Measurements from ENCODE around the gene PLS1. TPM values are rescaled to one million over a fixed set of nuclear protein-coding genes. Genes with fewer than 3 reads are reported as not detected.
"Not testable (repeated sequence)": the region's sequence is repeated elsewhere in the genome, so short reads cannot be mapped to it uniquely, and the experiment has no call there.

The PLS1 gene
- total RNA-seq, 3 donors from 2014 or later: 3.8 to 6.9 (median 4.6) TPM

GRCh38 chr3:142723968-142724681 lies 127.9 kb downstream of the PLS1 start, which contains the start of gene TRPC1:
Gene TRPC1 (plus strand): TSS chr3:142724034. CDS start chr3:142724560, 526 bp downstream.
- no peaks in the 10 kb centered on the region for H3K9me3 Mint-ChIP-seq
- H3K27me3 Mint-ChIP-seq (ENCODE audit: low read depth): peaks cover 14% of the 10 kb centered on the region
- DNase-seq (peak; percentile 63), ATAC-seq (peak; percentile 97 to 98)
- H3K4me3 Mint-ChIP-seq: peak within 1 kb of the TSS; percentile 83
- no peaks in the 10 kb centered on the region for H3K36me3 Mint-ChIP-seq (ENCODE audit: insufficient read depth)
- H3K4me1 Mint-ChIP-seq (ENCODE audit: low read depth): peaks cover 7% of the 10 kb centered on the region

GRCh38 chr3:142724682-142725356 lies 128.6 kb downstream of the PLS1 start:
- DNase-seq (no peak), ATAC-seq (peak; percentile 3 to 6)
- peaks cover 10% of the 10 kb centered on the region for H3K27me3 Mint-ChIP-seq (ENCODE audit: low read depth)
- peak overlapping the region; percentile 83 for H3K4me3 Mint-ChIP-seq
- no peaks in the 10 kb centered on the region for H3K9me3 Mint-ChIP-seq
- no peaks in the 10 kb centered on the region for H3K36me3 Mint-ChIP-seq (ENCODE audit: insufficient read depth)
- H3K4me1 Mint-ChIP-seq (ENCODE audit: low read depth): peaks cover 7% of the 10 kb centered on the region

- no peaks in the 10 kb centered on the region for H3K9me3 Mint-ChIP-seq
- DNase-seq (no peak), ATAC-seq (no peak)
- no peaks in the 10 kb centered on the region for H3K36me3 Mint-ChIP-seq (ENCODE audit: insufficient read depth)
- H3K4me3 Mint-ChIP-seq: peak overlapping the region; percentile 83
- peaks cover 6% of the 10 kb centered on the region for H3K27me3 Mint-ChIP-seq (ENCODE audit: low read depth)
- H3K4me1 Mint-ChIP-seq (ENCODE audit: low read depth): peaks cover 7% of the 10 kb centered on the region
Measured at GRCh38 chr3:142725357-142725739, 129.2 kb downstream of the PLS1 start.

- peaks cover 2% of the 10 kb centered on the region for H3K27me3 Mint-ChIP-seq (ENCODE audit: low read depth)
- DNase-seq: no peak
- no peak overlapping the region for H3K4me3 Mint-ChIP-seq
- ATAC-seq: no peak
- peaks cover 7% of the 10 kb centered on the region for H3K4me1 Mint-ChIP-seq (ENCODE audit: low read depth)
- H3K36me3 Mint-ChIP-seq (ENCODE audit: insufficient read depth): no peaks in the 10 kb centered on the region
- no peaks in the 10 kb centered on the region for H3K9me3 Mint-ChIP-seq
Measured at GRCh38 chr3:142726017-142726416, 129.8 kb downstream of the PLS1 start.

- Mint-ChIP-seq H3K27me3 (ENCODE audit: low read depth) (no peaks in the 10 kb centered on the region), H3K4me1 (ENCODE audit: low read depth) (no peaks in the 10 kb centered on the region), H3K9me3 (no peaks in the 10 kb centered on the region), H3K4me3 (no peak overlapping the region), H3K36me3 (ENCODE audit: insufficient read depth) (no peaks in the 10 kb centered on the region)
- no peak for DNase-seq
- ATAC-seq: no peak
Measured at GRCh38 chr3:142732066-142732465, 135.9 kb downstream of the PLS1 start.

GRCh38 chr3:142734834-142735233 lies 138.6 kb downstream of the PLS1 start:
- no peak for ATAC-seq
- H3K4me3 Mint-ChIP-seq: no peak overlapping the region
- H3K4me1 Mint-ChIP-seq (ENCODE audit: low read depth): no peaks in the 10 kb centered on the region
- no peaks in the 10 kb centered on the region for H3K9me3 Mint-ChIP-seq
- H3K36me3 Mint-ChIP-seq (ENCODE audit: insufficient read depth): no peaks in the 10 kb centered on the region
- H3K27me3 Mint-ChIP-seq (ENCODE audit: low read depth): peaks cover 2% of the 10 kb centered on the region
- no peak for DNase-seq

- DNase-seq (no peak), ATAC-seq (no peak)
- Mint-ChIP-seq H3K9me3 (no peaks in the 10 kb centered on the region), H3K36me3 (ENCODE audit: insufficient read depth) (no peaks in the 10 kb centered on the region), H3K4me3 (no peak overlapping the region), H3K4me1 (ENCODE audit: low read depth) (no peaks in the 10 kb centered on the region), H3K27me3 (ENCODE audit: low read depth) (peaks cover 2% of the 10 kb centered on the region)
Measured at GRCh38 chr3:142735462-142735861, 139.3 kb downstream of the PLS1 start.

GRCh38 chr3:142738396-142738795 lies 142.2 kb downstream of the PLS1 start:
- Mint-ChIP-seq H3K9me3 (no peaks in the 10 kb centered on the region), H3K27me3 (ENCODE audit: low read depth) (peaks cover 2% of the 10 kb centered on the region), H3K4me3 (no peak overlapping the region), H3K4me1 (ENCODE audit: low read depth) (no peaks in the 10 kb centered on the region), H3K36me3 (ENCODE audit: insufficient read depth) (no peaks in the 10 kb centered on the region)
- ATAC-seq (no peak), DNase-seq (no peak)

- ATAC-seq: no peak
- Mint-ChIP-seq H3K4me3 (no peak overlapping the region), H3K4me1 (ENCODE audit: low read depth) (no peaks in the 10 kb centered on the region)
Measured at GRCh38 chr3:142746646-142747045, 150.5 kb downstream of the PLS1 start.

GRCh38 chr3:142750531-142750930 lies 154.3 kb downstream of the PLS1 start:
- H3K4me3 Mint-ChIP-seq; ATAC-seq; H3K4me1 Mint-ChIP-seq (ENCODE audit: low read depth); H3K9me3 Mint-ChIP-seq; DNase-seq; H3K27me3 Mint-ChIP-seq (ENCODE audit: low read depth): not testable (repeated sequence)
- H3K36me3 Mint-ChIP-seq (ENCODE audit: insufficient read depth): peaks cover 10% of the 10 kb centered on the region

More at GRCh38 chr3:142746646-142747045, 150.5 kb downstream of the PLS1 start:
- H3K27me3 Mint-ChIP-seq (ENCODE audit: low read depth): no peaks in the 10 kb centered on the region
- peaks cover 10% of the 10 kb centered on the region for H3K36me3 Mint-ChIP-seq (ENCODE audit: insufficient read depth)
- DNase-seq: no peak
- peaks cover 6% of the 10 kb centered on the region for H3K9me3 Mint-ChIP-seq

- not testable (repeated sequence) for H3K9me3 Mint-ChIP-seq; H3K27me3 Mint-ChIP-seq (ENCODE audit: low read depth); H3K4me3 Mint-ChIP-seq; H3K4me1 Mint-ChIP-seq (ENCODE audit: low read depth); ATAC-seq; DNase-seq
- peaks cover 10% of the 10 kb centered on the region for H3K36me3 Mint-ChIP-seq (ENCODE audit: insufficient read depth)
Measured at GRCh38 chr3:142752605-142753004, 156.4 kb downstream of the PLS1 start.

GRCh38 chr3:142754494-142754893 lies 158.3 kb downstream of the PLS1 start:
- peaks cover 7% of the 10 kb centered on the region for H3K36me3 Mint-ChIP-seq (ENCODE audit: insufficient read depth)
- no peak overlapping the region for H3K4me3 Mint-ChIP-seq
- H3K27me3 Mint-ChIP-seq (ENCODE audit: low read depth): no peaks in the 10 kb centered on the region
- ATAC-seq (no peak), DNase-seq (no peak)
- no peaks in the 10 kb centered on the region for H3K4me1 Mint-ChIP-seq (ENCODE audit: low read depth)
- H3K9me3 Mint-ChIP-seq: peaks cover 11% of the 10 kb centered on the region

All from activated T-cell treated with anti-CD3 and anti-CD28 coated beads, Interleukin-2, amount 50 U/mL, for 4 hours (primary cell).